SU-DHL-6 (cell line): ENCODE measurements around the gene FRRS1L.

Experiments
- H2AFZ ChIP-seq: fragments of 200-600 bp; sonication (generic); 2 replicates; pipeline ENCODE4 v1.6.1; 2014; ENCODE audit warnings: low read depth, mild to moderate bottlenecking, moderate library complexity, mixed read lengths, antibody characterized with exemption, low read length; ENCODE audit not compliant: severe bottlenecking
- H3F3A ChIP-seq: fragments of 200-600 bp; shearing (Covaris generic); 2 replicates; pipeline ENCODE4 v1.6.0; 2016; ENCODE audit warnings: antibody characterized with exemption, mild to moderate bottlenecking; ENCODE audit not compliant: insufficient read depth
- H3K27ac ChIP-seq: fragments of 200-600 bp; sonication (generic); 2 replicates; pipeline ENCODE4 v1.5.1; 2016; ENCODE audit warnings: low read depth, mild to moderate bottlenecking, low read length, moderate library complexity, mixed read lengths
- H3K27me3 ChIP-seq: fragments of 200-600 bp; sonication (generic), shearing (Covaris generic); 2 replicates; pipeline ENCODE4 v1.6.0; 2014; ENCODE audit warnings: mild to moderate bottlenecking, low read length
- H3K36me3 ChIP-seq: fragments of 200-600 bp; sonication (generic); 2 replicates; pipeline ENCODE4 v1.6.1; 2014; ENCODE audit warnings: mild to moderate bottlenecking, low read length, mixed read lengths
- H3K4me2 ChIP-seq: fragments of 300-600, 200-600 bp; shearing (Covaris generic), sonication (generic); 2 replicates; pipeline ENCODE4 v1.6.0; 2014; ENCODE audit warnings: low read length, low read depth, mild to moderate bottlenecking; ENCODE audit not compliant: poor library complexity, severe bottlenecking
- H3K4me3 ChIP-seq: fragments of 200-600 bp; sonication (generic); 2 replicates; pipeline ENCODE4 v1.5.1; 2014; ENCODE audit warnings: antibody characterized with exemption, low read length, mild to moderate bottlenecking, mixed read lengths; ENCODE audit not compliant: insufficient read depth, poor library complexity, severe bottlenecking
- H3K79me2 ChIP-seq: fragments of 200-600 bp; sonication (generic); 2 replicates; pipeline ENCODE4 v1.6.1; 2014; ENCODE audit warnings: mild to moderate bottlenecking, low read length, moderate library complexity; ENCODE audit not compliant: insufficient read depth
- H3K9ac ChIP-seq: fragments of 200-600 bp; sonication (generic); 2 replicates; pipeline ENCODE4 v1.7.0; 2014; ENCODE audit warnings: mild to moderate bottlenecking, low read length
- H3K9me2 ChIP-seq: fragments of 200-600 bp; sonication (generic); replicated peaks from 2 replicates; pipeline ENCODE4 v1.6.1; 2014; ENCODE audit warnings: low read length; ENCODE audit not compliant: insufficient read depth
- H3K9me3 ChIP-seq: fragments of 200-600 bp; sonication (generic); 2 replicates; pipeline ENCODE4 v1.6.1; 2014; ENCODE audit warnings: low read length, mixed read lengths; ENCODE audit not compliant: insufficient read depth
- H4K20me1 ChIP-seq: fragments of 200-600 bp; sonication (generic); 2 replicates; pipeline ENCODE4 v1.6.1; 2014; ENCODE audit warnings: low read depth, mild to moderate bottlenecking, antibody characterized with exemption, low read length, moderate library complexity, mixed read lengths
- CTCF ChIP-seq: fragments of 200-600 bp; sonication (generic); IDR thresholded peaks from one replicate; pipeline ENCODE4 v1.5.1; 2017; ENCODE audit warnings: antibody characterized with exemption, mild to moderate bottlenecking, low read length, moderate library complexity; ENCODE audit not compliant: insufficient read depth, poor library complexity, severe bottlenecking
- EZH2phosphoT487 ChIP-seq: fragments of 200-600 bp; sonication (generic), shearing (Covaris generic); conservative IDR thresholded peaks from 2 replicates; pipeline ENCODE4 v1.6.1; 2018; ENCODE audit warnings: mild to moderate bottlenecking, antibody characterized with exemption, low read length, moderate library complexity, mixed read lengths

Gene FRRS1L

GRCh38 chr9:109088221-109088620 is 78.8 kb downstream of the FRRS1L start:
- Histone ChIP-seq H3K9me3 (no peaks in the 10 kb centered on the region), H3K9me2 (no peaks in the 10 kb centered on the region), H4K20me1 (no peaks in the 10 kb centered on the region), H2AFZ (no peak overlapping the region), H3F3A (0 out of 2 replicates have a peak, but pooled peaks cover 3% of the 10 kb centered on the region), H3K4me3 (no peak overlapping the region), H3K79me2 (peaks cover 10% of the 10 kb centered on the region; the same call in 1 of the 2 replicates), H3K9ac (no peak overlapping the region), H3K27ac (no peak overlapping the region), H3K27me3 (no peaks in the 10 kb centered on the region), H3K36me3 (peaks cover 71% of the 10 kb centered on the region), H3K4me2 (no peak overlapping the region)
- TF ChIP-seq CTCF = no peak
- no peak for TF ChIP-seq EZH2phosphoT487

- 0 out of 2 replicates have a peak, but pooled peaks cover 3% of the 10 kb centered on the region for H3F3A ChIP-seq
- peaks cover 8% of the 10 kb centered on the region; the same call in 1 of the 2 replicates for H3K79me2 ChIP-seq
- peaks cover 70% of the 10 kb centered on the region for H3K36me3 ChIP-seq
- H3K27ac ChIP-seq = no peak overlapping the region
- H3K9me2 ChIP-seq = no peaks in the 10 kb centered on the region
- H3K4me3 ChIP-seq = no peak overlapping the region
- no peak overlapping the region for H2AFZ ChIP-seq
- TF ChIP-seq EZH2phosphoT487 = no peak
- no peak for TF ChIP-seq CTCF
- no peak overlapping the region for H3K9ac ChIP-seq
- H3K27me3 ChIP-seq = no peaks in the 10 kb centered on the region
- no peak overlapping the region for H3K4me2 ChIP-seq
- no peaks in the 10 kb centered on the region for H3K9me3 ChIP-seq
- no peaks in the 10 kb centered on the region for H4K20me1 ChIP-seq
These were observed 79.3 kb downstream of the FRRS1L start for GRCh38 chr9:109087795-109088194.

GRCh38 chr9:109086221-109086620 is 80.8 kb downstream of the FRRS1L start:
- H3K4me2 ChIP-seq = no peak overlapping the region
- H3K79me2 ChIP-seq = peaks cover 4% of the 10 kb centered on the region; the same call in 1 of the 2 replicates
- no peaks in the 10 kb centered on the region for H3K27me3 ChIP-seq
- no peaks in the 10 kb centered on the region for H3K9me3 ChIP-seq
- H3K27ac ChIP-seq = no peak overlapping the region
- H3K9ac ChIP-seq = no peak overlapping the region
- no peak overlapping the region for H3K4me3 ChIP-seq
- H3F3A ChIP-seq = 0 out of 2 replicates have a peak, but pooled peaks cover 3% of the 10 kb centered on the region
- no peak overlapping the region for H2AFZ ChIP-seq
- TF ChIP-seq EZH2phosphoT487 (no peak), CTCF (no peak)
- no peaks in the 10 kb centered on the region for H3K9me2 ChIP-seq
- peaks cover 74% of the 10 kb centered on the region for H3K36me3 ChIP-seq
- peaks cover 4% of the 10 kb centered on the region; the same call in 1 of the 2 replicates for H4K20me1 ChIP-seq
